ENCODE measurements around the gene ENDOG.
A peak's percentile ranks its signal among the peaks of the same experiment; 100 is the strongest.

Gene ENDOG

DNA sequence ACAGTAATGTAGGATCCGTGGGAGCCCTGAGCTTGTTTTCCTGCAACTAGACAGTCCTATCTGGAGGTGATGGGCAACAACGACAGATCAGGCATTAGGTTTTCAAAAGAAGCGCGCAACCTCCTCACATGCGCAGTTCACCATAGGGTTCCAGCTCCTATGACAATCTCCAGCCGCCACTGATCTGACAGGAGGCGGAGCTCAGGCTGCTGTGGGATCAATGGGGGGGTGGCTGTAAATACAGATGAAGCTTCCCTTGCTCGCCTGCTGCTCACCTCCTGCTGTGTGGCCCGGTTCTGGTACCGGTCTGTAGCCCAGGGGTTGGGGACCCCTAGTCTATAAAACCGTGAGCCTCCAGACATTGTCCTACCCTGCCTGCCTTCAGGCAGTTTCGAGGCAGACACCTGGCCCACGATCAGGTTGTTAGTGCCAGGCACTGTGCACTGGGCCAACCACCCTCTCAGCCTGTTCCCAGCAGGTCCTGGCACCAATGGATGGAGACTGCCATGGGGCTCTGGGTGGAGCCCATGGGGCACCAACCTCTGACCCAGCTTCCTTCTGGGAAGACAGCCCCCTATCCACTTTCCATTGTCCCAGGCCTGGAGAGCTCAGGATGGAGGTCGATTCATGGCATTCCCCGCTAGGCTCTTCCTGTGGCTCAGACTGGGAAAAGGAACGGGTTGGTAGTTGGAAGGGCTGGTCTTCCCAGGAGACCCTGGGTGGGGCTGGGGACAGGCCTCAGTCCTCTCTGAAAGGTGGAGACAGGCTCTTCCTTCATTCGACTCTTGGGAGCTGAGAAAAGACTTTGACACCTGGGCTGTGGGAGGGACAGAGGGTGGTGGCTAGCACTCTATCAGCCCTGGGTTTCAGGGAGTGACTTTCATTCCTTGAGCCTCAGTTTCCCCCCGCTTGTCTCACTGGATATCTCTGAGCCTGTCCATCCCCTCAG lies 1.7 kb downstream of the ENDOG start:
- no peaks in the 10 kb centered on the region for H3K27me3 Mint-ChIP-seq

DNA sequence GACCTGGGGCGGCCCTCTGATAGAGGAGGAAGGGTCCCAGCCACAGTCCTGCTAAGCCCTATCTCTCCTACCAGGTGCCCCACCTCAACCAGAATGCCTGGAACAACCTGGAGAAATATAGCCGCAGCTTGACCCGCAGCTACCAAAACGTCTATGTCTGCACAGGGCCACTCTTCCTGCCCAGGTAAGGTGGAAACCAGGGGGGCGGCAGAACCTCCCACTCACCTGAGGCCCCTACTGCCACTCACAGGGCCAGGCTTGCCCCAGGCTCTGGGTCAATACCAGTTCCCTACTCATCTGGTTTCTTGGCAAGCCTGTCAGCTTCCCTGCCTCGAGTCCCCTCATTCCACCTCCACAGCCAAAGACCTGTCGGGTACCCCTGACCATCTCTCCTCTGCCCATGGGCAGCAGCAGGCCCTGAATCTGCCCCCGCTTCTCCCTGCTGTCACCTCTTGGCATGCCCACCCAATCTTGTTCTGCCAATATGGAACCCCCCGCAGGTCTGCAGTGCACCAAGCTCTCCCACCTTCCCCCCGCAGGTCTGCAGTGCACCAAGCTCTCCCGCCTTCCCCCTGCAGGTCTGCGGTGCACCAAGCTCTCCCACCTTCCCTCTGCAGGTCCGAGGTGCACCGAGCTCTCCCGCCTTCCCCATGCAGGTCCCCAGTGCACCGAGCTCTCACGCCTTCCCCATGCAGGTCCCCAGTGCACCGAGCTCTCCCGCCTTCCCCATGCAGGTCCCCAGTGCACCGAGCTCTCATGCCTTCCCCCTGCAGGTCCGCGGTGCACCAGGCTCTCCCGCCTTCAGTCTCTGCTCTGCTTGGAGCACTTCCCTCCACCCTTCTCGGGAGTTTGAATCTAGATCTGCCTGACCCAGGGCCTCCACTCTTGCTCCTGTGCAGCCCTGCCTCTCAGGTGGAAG lies 2.6 kb downstream of the ENDOG start:
- peaks cover 40% of the 10 kb centered on the region for H3K4me1 Mint-ChIP-seq
- ATAC-seq: no peak
- H3K9me3 Mint-ChIP-seq: no peaks in the 10 kb centered on the region
- H3K27ac Mint-ChIP-seq: no peak overlapping the region
- H3K27me3 Mint-ChIP-seq: no peaks in the 10 kb centered on the region
- peak overlapping the region; percentile 27 for H3K4me3 Mint-ChIP-seq
- peaks cover 47% of the 10 kb centered on the region for H3K36me3 Mint-ChIP-seq

More for the DNA sequence above, 1.7 kb downstream of the ENDOG start:
- ATAC-seq: no peak
- Mint-ChIP-seq H3K9me3 (no peaks in the 10 kb centered on the region), H3K27ac (no peak overlapping the region), H3K4me1 (peaks cover 40% of the 10 kb centered on the region), H3K4me3 (peak overlapping the region; percentile 48), H3K36me3 (peaks cover 40% of the 10 kb centered on the region)

DNA sequence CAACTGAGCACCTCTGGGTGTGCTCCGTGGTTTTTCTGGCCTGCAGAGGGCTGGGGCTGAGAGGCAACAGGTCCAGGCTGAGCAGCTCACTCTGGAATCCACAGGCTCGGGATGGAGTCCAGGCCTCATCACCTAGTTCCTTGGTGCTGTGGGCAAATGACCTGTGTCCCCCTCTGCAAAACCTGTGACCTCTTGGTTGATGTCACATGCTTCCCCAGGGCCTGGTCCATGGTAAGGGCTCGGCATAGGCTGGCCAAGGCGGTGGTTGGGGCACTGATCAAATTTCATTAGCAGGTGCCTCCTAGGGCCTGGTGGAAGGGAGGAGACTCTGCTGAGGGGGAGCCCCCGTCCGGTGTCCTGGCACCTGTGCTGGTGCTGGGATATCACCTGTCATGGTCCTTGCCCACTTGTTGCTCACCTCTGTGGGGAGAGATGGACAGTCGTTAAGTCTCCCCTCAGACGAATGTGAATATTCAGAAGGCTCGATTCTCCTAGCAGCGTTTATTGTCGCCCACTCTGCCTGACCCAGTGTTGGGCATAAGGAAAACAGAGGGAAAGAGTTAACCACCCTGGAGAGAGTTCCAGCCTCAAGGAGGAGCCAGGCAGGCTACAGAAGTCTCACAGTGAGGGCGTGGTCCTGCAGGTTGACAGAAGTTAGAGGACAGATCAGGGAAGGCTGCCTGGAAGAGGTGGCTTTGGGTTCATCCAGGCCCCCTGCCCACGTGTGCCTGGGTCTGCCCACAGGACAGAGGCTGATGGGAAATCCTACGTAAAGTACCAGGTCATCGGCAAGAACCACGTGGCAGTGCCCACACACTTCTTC lies 3.5 kb downstream of the ENDOG start:
- Mint-ChIP-seq H3K4me3 (no peak overlapping the region), H3K36me3 (peaks cover 56% of the 10 kb centered on the region), H3K27me3 (no peaks in the 10 kb centered on the region), H3K9me3 (no peaks in the 10 kb centered on the region), H3K4me1 (peaks cover 41% of the 10 kb centered on the region), H3K27ac (no peak overlapping the region)
- no peak for ATAC-seq

GRCh38 chr9:128822407-128823042 lies 4.2 kb downstream of the ENDOG start:
- no peaks in the 10 kb centered on the region for H3K27me3 Mint-ChIP-seq

GRCh38 chr9:128823362-128823902 lies 5.1 kb downstream of the ENDOG start:
- Mint-ChIP-seq H3K36me3 (peaks cover 62% of the 10 kb centered on the region), H3K4me1 (peaks cover 47% of the 10 kb centered on the region), H3K27ac (no peak overlapping the region), H3K4me3 (no peak overlapping the region), H3K27me3 (no peaks in the 10 kb centered on the region), H3K9me3 (no peaks in the 10 kb centered on the region)
- ATAC-seq: no peak

More at GRCh38 chr9:128822407-128823042, 4.2 kb downstream of the ENDOG start:
- H3K9me3 Mint-ChIP-seq: no peaks in the 10 kb centered on the region
- H3K27ac Mint-ChIP-seq: no peak overlapping the region
- ATAC-seq: no peak
- H3K36me3 Mint-ChIP-seq: peaks cover 61% of the 10 kb centered on the region
- peaks cover 45% of the 10 kb centered on the region for H3K4me1 Mint-ChIP-seq
- no peak overlapping the region for H3K4me3 Mint-ChIP-seq

DNA sequence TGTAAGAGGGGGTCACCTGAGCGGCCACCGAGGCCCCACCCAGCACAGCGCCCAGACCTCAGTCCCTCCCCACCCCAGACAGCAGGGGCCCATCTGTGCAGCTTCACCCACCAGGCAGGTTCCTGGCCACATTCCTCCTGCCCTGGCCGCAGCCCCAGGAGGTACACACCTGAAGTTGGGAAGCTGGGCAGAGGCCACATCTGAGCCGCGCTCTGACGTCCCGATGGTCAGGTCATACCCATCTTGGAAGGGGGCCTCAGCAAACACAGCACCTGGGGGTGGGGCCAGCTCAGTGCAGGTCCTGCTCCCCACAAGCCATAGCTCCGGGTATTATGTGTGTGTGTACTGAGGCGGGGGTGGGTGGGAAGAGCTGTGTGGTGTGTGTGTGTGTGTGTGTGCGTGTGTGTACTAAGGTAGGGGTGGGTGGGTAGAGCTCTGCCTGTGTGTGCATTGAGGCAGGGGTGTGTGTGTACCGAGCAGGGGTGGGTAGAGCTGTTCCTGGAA lies 5.7 kb downstream of the ENDOG start:
- Mint-ChIP-seq H3K36me3 (peaks cover 67% of the 10 kb centered on the region), H3K9me3 (no peaks in the 10 kb centered on the region)

GRCh38 chr9:128824911-128825310 lies 6.6 kb downstream of the ENDOG start:
- H3K9me3 Mint-ChIP-seq: no peaks in the 10 kb centered on the region
- peaks cover 47% of the 10 kb centered on the region for H3K4me1 Mint-ChIP-seq
- H3K27ac Mint-ChIP-seq: peak overlapping the region; percentile 30
- no peak overlapping the region for H3K4me3 Mint-ChIP-seq
- H3K27me3 Mint-ChIP-seq: no peaks in the 10 kb centered on the region
- peaks cover 70% of the 10 kb centered on the region for H3K36me3 Mint-ChIP-seq
- no peak for ATAC-seq

More for the DNA sequence above, 5.7 kb downstream of the ENDOG start:
- H3K4me1 Mint-ChIP-seq: peaks cover 52% of the 10 kb centered on the region
- no peaks in the 10 kb centered on the region for H3K27me3 Mint-ChIP-seq
- ATAC-seq: peak; percentile 4
- no peak overlapping the region for H3K27ac Mint-ChIP-seq
- no peak overlapping the region for H3K4me3 Mint-ChIP-seq

GRCh38 chr9:128825923-128826700 lies 7.8 kb downstream of the ENDOG start:
- peaks cover 66% of the 10 kb centered on the region for H3K36me3 Mint-ChIP-seq
- no peak overlapping the region for H3K27ac Mint-ChIP-seq
- no peak for ATAC-seq
- no peaks in the 10 kb centered on the region for H3K27me3 Mint-ChIP-seq
- no peaks in the 10 kb centered on the region for H3K9me3 Mint-ChIP-seq
- no peak overlapping the region for H3K4me3 Mint-ChIP-seq
- H3K4me1 Mint-ChIP-seq: peaks cover 39% of the 10 kb centered on the region

- Mint-ChIP-seq H3K4me1 (peaks cover 24% of the 10 kb centered on the region), H3K27ac (peak overlapping the region; percentile 90), H3K4me3 (peak overlapping the region; percentile 77), H3K9me3 (no peaks in the 10 kb centered on the region), H3K36me3 (peaks cover 51% of the 10 kb centered on the region), H3K27me3 (no peaks in the 10 kb centered on the region)
- ATAC-seq: no peak
These were observed 10.0 kb downstream of the ENDOG start for GRCh38 chr9:128828267-128828666.

DNA sequence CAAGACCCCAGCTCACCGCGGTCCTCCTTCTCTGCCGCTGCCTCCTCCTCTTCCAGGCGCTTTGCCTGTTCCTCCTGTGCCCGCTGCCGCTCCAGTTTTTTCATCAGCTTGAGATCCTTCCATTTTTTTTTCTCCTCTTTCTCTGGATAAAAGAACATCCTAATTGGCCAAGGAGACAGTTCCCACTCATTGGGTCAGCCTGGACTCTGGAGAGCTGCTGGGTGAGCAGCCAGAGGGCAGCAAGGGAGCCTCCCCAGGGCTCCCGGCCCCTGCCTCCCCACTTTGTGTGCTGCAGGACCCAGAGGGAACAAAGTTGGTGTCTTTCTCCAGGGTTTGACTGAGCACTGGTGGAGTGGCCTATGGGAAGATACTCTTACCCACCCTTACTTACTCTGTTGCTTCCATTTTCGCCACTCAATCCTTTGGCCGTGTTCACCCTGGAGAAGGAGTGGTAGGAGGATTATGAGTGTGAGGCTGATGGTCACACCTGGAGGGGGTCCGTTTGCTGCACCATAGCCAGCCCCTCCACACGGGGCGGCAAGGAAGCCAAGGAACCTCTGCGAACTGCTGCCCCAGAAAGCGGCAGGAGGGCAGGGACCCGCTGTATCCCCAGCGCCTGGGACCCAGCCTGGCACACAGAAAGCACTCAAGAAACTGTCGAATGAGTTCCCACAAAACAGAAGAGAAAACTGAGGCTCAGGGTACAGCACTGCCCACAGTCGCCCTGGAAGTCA lies 10.6 kb downstream of the ENDOG start:
- ATAC-seq: peak; percentile 1
- peaks cover 22% of the 10 kb centered on the region for H3K4me1 Mint-ChIP-seq
- no peaks in the 10 kb centered on the region for H3K9me3 Mint-ChIP-seq
- H3K4me3 Mint-ChIP-seq: peak overlapping the region; percentile 77
- peak overlapping the region; percentile 90 for H3K27ac Mint-ChIP-seq
- no peaks in the 10 kb centered on the region for H3K27me3 Mint-ChIP-seq
- peaks cover 50% of the 10 kb centered on the region for H3K36me3 Mint-ChIP-seq

DNA sequence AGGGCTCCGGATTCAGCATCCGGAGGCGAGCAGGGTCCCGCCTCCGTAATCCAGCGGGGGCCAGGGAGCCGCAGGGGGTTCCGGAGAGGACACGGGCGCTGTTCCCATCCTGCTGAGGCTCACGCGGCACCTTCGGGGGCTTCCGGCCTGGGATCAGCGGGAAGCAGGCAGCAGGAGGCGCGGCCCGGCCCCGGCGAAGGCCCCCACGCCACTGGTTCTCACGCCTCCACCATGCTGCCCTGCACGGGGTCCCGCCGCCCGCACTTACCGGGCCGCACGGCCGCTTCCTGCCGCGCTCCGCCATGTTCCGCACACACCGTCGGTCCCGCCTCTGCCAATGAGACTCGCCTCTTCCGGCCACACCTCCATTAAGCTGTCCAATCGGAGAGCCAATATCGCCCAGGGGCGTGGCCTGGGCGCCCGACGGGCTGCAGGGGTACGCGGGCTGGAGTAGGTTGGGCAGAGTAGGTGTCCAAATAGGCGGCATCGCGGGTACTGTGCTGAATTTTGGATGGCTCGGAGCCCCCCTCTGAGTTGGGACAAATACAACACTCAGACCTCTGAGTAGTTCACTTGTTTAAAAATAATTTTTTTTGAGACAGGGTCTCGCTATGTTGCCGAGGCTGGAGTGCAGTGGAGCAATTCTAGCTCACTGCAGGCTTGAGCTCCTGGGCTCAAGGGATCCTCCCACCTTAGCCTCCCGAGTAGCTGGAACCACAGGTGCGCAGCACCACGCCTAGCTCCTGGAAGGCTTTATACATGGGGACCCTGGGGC lies 11.4 kb downstream of the ENDOG start, which contains the start of gene SPOUT1:
Gene SPOUT1 (minus strand): TSS at position 318 of the 775 bp plus-strand sequence. CDS start 14 bp downstream, at position 304.
- peaks cover 47% of the 10 kb centered on the region for H3K36me3 Mint-ChIP-seq
- ATAC-seq: peak; percentile 100
- H3K27ac Mint-ChIP-seq: peak within 1 kb of the TSS; percentile 90
- no peaks in the 10 kb centered on the region for H3K27me3 Mint-ChIP-seq
- H3K4me1 Mint-ChIP-seq: peaks cover 22% of the 10 kb centered on the region
- H3K9me3 Mint-ChIP-seq: no peaks in the 10 kb centered on the region
- peak within 1 kb of the TSS; percentile 77 for H3K4me3 Mint-ChIP-seq

- Mint-ChIP-seq H3K4me1 (peaks cover 11% of the 10 kb centered on the region), H3K27ac (no peak overlapping the region), H3K36me3 (peaks cover 48% of the 10 kb centered on the region), H3K9me3 (no peaks in the 10 kb centered on the region), H3K27me3 (no peaks in the 10 kb centered on the region), H3K4me3 (no peak overlapping the region)
- ATAC-seq: no peak
These were observed 15.4 kb downstream of the ENDOG start for GRCh38 chr9:128833696-128834095.
